ENCODE results near the gene DEPDC7. TPM values are rescaled to one million over a fixed set of nuclear protein-coding genes. Genes with fewer than 3 reads are reported as not detected.

Gene DEPDC7
- total and polyA plus RNA-seq, 9 of the 15 experiments (the other 6 are each of a cell fraction or from before 2014, with no cell fraction given): 5.4 to 19.9 (median 12.0) TPM

GRCh38 chr11:33015621-33016551 lies at the start of gene DEPDC7 (continued):
- TF ChIP-seq TAF1 (IDR thresholded peaks at IDR 0.05; ENCODE audit: control insufficient read depth, extremely low read depth, insufficient read depth, low read length, severe bottlenecking) (peak; percentile 74), ZBTB17 (CRISPR knock-in tag; IDR thresholded peaks at IDR 0.05) (0 out of 2 replicates have a peak, but pooled peaks have one; percentile 28), E2F3 (CRISPR knock-in tag; IDR thresholded peaks at IDR 0.05) (0 out of 2 replicates have a peak, but pooled peaks have one; percentile 48), TAF9B (IDR thresholded peaks at IDR 0.05; ENCODE audit: partially characterized antibody) (no peak), ESRRA (IDR thresholded peaks at IDR 0.05; ENCODE audit: borderline replicate concordance, low read depth) (0 out of 2 replicates have a peak, but pooled peaks have one; percentile 12), E2F8 (IDR thresholded peaks at IDR 0.05; ENCODE audit: low read depth, partially characterized antibody) (no peak), RBM25 (IDR thresholded peaks at IDR 0.05; ENCODE audit: low read depth, low read length, severe bottlenecking) (peak; percentile 57), GTF2F1 (IDR thresholded peaks at IDR 0.05; ENCODE audit: low read depth, low read length) (no peak), NFXL1 (CRISPR knock-in tag; IDR thresholded peaks at IDR 0.05) (no peak), SMARCB1 (IDR thresholded peaks at IDR 0.05; ENCODE audit: insufficient read length, low read depth) (no peak), ZNF511 (CRISPR knock-in tag; IDR thresholded peaks at IDR 0.05) (peak; percentile 87; the same call in 1 of the 2 replicates), ZNF668 (CRISPR knock-in tag; IDR thresholded peaks at IDR 0.05) (no peak), SOX6 (IDR thresholded peaks at IDR 0.05) (no peak), CXXC5 (CRISPR knock-in tag; IDR thresholded peaks at IDR 0.05) (peak; percentile 70), ARID4B (CRISPR knock-in tag; IDR thresholded peaks at IDR 0.05) (peak; percentile 88), EP400 (IDR thresholded peaks at IDR 0.05) (peak; percentile 81; the same call in 1 of the 2 replicates), RAD51 (IDR thresholded peaks at IDR 0.05; ENCODE audit: borderline replicate concordance, low read depth) (peak; percentile 97), ARNT (IDR thresholded peaks at IDR 0.05) (no peak)
